Dermis blood vessel endothelial cell (primary cell): ENCODE measurements around the gene KCTD15. TPM values are rescaled to one million over a fixed set of nuclear protein-coding genes. Genes with fewer than 3 reads are reported as not detected.

Experiments used
- DNase-seq: peaks from one replicate; pipeline ENCODE4 v3.0.0; 2010
- total RNA-seq: library from RNA; depleted of rRNA; stranded (reverse); fragments of >200 nt; gene quantifications from 2 replicates; pipeline ENCODE4 v1.2.3, GENCODE V29; 2014

KCTD15 gene
- total RNA-seq, 1 donor from 2014 or later: 61.8 TPM

DNA sequence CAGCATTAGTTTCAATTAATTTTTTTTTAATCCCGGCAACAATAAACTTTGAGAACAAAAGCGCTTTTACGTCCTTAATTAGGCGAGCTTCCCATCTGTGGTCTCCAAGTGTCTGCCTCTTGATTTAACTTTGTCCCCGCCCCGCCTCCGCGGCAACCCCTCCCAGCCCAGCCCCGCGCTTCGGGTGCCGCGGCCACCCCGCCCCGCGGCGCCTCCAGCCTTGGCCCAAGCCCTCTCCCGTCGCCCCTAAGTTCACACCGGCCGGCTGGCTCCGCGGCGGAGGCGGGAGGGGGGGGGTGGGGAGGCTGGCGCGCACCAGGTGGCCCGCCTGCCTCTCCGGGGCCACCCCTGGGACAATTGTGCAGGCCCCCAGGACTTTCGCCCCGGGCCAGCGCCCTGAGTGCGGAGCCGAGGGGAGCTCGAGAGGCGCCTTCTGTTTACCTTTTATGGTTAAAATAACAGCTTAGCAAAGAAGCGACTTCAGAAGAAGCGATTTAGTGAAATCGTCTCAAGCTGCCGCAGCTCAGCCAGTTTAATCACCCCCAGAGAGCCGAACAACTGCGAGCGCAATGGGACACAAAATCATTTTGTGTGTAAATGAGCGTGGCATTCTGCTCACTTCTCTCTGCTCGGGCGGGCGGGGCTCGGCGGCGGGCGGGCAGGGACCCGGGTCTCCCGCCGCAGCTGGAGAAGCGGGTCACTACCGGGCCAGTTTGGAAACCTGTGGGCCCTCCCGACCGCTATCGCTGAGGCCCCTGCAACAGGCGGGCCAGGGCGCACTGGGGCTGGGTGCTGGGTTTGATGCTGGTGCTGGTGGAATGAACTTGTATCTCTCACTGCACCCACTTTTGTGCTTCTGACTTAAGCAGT lies 1.4 kb downstream of the KCTD15 start:
- DNase-seq: peak; percentile 57

DNA sequence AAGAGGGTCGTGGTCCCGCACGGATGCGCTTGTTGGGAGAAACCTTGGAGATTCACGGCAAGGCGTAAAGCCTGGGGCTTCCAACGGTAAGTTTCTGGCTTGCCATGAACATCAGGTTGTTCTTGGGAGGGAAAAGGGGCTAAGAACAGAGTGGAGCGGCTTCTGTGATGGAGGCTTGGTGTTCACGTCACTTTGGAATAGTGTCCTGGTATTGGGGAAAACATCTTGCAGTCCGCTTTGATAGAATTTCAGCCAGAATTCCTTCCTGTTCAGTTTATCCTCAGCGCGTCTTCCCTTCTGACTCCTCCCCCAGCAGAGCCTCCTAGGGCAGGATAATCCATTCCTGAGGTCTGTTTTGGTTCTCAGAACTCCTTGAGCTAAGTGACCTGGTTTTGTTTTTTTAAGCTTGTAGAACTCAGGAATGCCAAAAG lies 2.0 kb downstream of the KCTD15 start:
- no peak for DNase-seq

- DNase-seq: no peak
These were observed 2.8 kb downstream of the KCTD15 start for GRCh38 chr19:33799476-33799875.

DNA sequence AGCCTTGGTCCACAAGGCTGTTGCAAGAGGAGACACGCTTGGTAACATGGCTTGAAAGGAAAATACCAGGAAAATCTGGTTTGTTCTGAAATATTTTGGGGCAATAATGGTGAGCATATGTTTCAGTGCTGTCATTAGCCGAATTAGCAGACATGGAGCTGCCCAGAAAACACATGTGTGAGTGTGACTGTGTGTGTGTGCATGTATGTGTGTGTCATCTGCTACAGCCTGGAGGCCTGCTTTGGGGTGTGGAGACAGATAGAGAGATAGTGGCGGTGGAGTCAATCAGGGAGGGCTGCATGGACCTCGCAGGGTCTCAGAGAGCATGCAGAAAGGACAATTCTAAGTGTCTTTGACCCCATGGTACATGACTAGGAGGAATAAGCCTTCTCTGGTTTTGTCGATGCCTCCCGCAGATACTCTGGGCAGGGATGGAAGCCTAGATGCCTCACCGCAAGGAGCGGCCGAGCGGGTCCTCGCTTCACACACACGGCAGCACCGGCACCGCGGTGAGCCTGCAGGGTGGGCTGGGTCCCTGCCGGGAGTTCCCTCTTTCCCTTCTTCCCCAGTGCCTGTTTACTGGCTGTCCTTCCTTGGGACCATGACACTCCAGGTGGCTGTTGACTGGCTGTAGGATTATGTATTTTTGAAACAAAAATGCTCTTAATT lies 3.5 kb downstream of the KCTD15 start:
- DNase-seq: no peak

- no peak for DNase-seq
These were observed 4.7 kb downstream of the KCTD15 start for GRCh38 chr19:33801411-33801810.

DNA sequence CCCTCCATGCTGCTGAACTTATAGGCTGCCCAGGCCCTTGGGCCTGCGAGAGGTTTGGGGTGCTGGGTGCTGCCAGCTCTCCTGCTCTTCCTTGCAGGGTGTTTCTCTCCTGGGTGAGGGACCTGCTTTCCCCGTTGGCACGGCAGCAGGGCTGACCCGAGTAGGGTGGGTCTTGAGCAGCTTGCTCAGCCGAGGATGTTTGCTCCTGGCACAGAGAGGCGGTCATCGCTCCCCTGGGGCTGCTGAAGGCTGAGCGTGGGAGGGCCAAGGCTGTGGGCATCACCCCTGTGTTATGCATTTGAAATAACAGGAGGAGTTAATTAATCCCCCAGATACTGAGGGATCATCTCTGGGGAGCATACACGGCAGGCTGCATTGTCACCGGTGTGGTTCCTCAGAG lies 5.3 kb downstream of the KCTD15 start:
- no peak for DNase-seq

DNA sequence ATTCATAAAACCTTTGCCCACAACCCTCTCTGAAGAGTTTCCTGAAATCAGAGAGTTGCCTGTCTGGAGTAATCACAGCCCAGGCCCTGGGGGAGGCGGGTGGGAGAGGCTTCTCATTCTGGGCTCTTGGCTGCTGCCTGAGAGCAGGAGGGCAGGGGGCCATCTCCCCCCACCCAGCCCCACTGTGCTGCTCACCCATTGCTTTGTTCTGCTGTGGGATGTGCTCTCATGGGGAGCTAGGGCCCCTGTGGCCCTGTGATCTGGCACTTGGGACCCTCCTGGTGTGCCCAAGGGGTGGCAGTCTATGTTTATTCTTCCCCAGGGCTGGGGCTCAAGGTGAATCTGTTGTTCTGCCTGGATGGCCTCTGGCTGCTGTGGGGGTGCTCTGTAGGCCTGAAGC lies 6.1 kb downstream of the KCTD15 start:
- DNase-seq: no peak

- DNase-seq: no peak
These were observed 6.7 kb downstream of the KCTD15 start for GRCh38 chr19:33803383-33803782.

DNA sequence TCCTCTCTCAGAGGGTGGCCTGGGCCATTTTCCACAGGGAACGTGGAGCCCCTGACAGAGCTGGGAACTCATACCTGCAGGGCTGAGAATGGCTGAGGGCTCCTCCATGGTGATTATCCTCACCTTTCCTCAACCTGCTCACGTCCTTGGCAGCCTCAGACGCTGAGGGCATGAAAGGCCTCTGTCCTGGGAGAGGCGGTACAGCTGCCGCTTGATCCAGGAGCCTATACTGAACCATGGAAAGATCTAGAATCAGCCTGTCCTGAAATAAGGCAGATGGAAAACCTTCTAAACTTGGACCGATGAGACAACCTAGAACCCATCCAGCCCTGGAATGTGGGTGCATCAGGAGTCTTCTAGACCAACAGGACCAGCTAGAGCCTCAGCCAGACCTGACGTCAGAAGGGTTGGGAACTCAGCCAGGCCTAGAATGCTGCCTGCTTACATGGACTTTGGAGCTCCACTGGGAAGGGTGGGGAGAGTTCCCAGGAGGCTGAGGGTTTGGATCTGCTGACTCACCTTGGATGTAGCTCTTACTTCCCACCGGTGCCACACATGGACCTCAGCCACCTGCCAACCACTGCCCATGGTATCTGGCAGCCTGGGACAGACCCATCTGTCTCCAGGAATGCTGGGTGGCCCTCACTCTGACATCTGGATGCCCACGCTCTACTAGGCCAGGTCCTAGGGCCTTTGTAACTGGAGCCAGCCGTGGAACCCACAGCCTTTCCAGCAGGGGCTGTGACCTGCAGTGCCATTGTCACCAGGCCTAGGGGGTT lies 7.5 kb downstream of the KCTD15 start:
- DNase-seq: no peak

GRCh38 chr19:33805313-33805712 lies 8.6 kb downstream of the KCTD15 start:
- no peak for DNase-seq

- no peak for DNase-seq
These were observed 9.3 kb downstream of the KCTD15 start for GRCh38 chr19:33805840-33806433.

DNA sequence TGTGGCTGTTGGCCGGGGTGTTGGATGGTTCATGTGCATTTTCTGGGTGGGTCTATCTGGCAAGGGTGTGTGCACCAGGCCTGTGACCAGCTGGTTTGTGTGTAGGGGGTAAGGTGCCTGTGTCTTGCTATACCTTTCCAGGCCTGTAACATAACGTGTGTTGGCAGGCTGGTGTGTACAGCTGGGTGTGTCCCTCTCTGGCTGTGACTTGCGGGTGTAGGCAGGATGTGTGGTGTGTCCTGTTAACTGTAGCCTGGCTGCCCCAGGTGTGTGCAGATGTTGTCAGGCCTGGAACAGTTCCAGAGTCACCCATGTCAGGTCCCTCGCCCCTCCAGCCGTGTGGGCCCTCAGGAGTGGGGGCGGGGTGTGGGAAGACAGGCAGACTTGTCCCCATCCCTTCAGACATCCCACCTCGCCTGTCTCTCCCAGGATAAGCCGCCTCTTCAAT lies 9.8 kb downstream of the KCTD15 start:
- DNase-seq: no peak

DNA sequence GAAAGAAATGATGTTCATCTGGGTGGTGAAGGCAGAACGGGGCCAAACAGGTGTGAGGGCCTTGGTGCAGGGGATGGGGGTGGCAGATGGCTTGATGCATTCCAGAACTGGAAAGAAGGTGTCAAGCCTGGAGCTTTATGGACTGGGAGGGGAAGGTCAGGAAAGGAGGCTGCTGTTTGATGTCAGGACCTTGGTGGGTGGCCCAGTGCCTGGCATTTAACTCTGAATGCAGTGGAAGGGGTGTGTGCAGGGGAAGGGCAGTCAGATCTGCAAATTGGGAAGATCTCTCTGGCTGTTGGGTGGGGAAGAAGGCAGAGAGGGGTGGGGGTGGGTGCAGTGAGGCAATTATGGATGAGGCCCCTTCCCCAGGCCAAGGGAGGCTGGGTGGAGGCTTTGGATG lies 11.7 kb downstream of the KCTD15 start:
- no peak for DNase-seq

GRCh38 chr19:33809960-33810359 lies 13.3 kb downstream of the KCTD15 start:
- peak; percentile 65 for DNase-seq

- DNase-seq: no peak
These were observed 14.2 kb downstream of the KCTD15 start for GRCh38 chr19:33810821-33811220.

DNA sequence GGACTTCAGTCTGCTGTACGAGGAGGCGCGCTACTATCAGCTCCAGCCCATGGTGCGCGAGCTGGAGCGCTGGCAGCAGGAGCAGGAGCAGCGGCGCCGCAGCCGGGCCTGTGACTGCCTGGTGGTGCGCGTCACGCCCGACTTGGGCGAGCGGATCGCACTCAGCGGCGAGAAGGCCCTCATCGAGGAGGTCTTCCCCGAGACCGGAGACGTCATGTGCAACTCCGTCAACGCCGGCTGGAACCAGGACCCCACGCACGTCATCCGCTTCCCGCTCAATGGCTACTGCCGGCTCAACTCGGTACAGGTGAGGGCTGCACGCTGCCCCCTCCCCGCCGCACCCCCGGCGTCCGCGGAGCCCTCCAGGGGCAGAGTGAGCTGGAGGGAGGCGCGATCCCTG lies 14.6 kb downstream of the KCTD15 start:
- no peak for DNase-seq

- no peak for DNase-seq
These were observed 15.2 kb downstream of the KCTD15 start for GRCh38 chr19:33811736-33812387.

- DNase-seq: no peak
These were observed 16.0 kb downstream of the KCTD15 start for GRCh38 chr19:33812388-33813330.

- DNase-seq: no peak
These were observed 16.9 kb downstream of the KCTD15 start for GRCh38 chr19:33813391-33814101.
